Endothelial cell (in vitro differentiated cells): ENCODE data around the gene SERPINE2. TPM values are rescaled to one million over a fixed set of nuclear protein-coding genes. Genes with fewer than 3 reads are reported as not detected.

Experiments
- DNase-seq: peaks from one replicate; pipeline ENCODE4 v3.0.0; 2021; ENCODE audit warnings: low spot score
- H3K27ac Mint-ChIP-seq: one replicate; pipeline ENCODE4 v1.8.0; 2021; ENCODE audit warnings: mixed read lengths, inconsistent platforms; ENCODE audit not compliant: unreplicated experiment
- H3K27me3 Mint-ChIP-seq: one replicate; pipeline ENCODE4 v1.8.0; 2021; ENCODE audit warnings: mild to moderate bottlenecking, moderate library complexity, mixed read lengths, inconsistent platforms; ENCODE audit not compliant: unreplicated experiment
- H3K36me3 Mint-ChIP-seq: one replicate; pipeline ENCODE4 v1.8.0; 2021; ENCODE audit warnings: mild to moderate bottlenecking, low read depth, mixed read lengths, inconsistent platforms; ENCODE audit not compliant: unreplicated experiment
- H3K4me1 Mint-ChIP-seq: one replicate; pipeline ENCODE4 v1.8.0; 2021; ENCODE audit warnings: mild to moderate bottlenecking, mixed read lengths, inconsistent platforms; ENCODE audit not compliant: unreplicated experiment
- H3K4me3 Mint-ChIP-seq: one replicate; pipeline ENCODE4 v1.8.0; 2021; ENCODE audit warnings: mild to moderate bottlenecking, mixed read lengths, inconsistent platforms; ENCODE audit not compliant: unreplicated experiment
- H3K9me3 Mint-ChIP-seq: one replicate; pipeline ENCODE4 v1.8.0; 2021; ENCODE audit warnings: mixed read lengths, inconsistent platforms; ENCODE audit not compliant: unreplicated experiment
- CTCF ChIP-seq: fragments of 200-600 bp; sonication (generic); IDR thresholded peaks from one replicate; pipeline ENCODE4 v1.5.0; 2021; ENCODE audit warnings: antibody characterized with exemption; ENCODE audit not compliant: unreplicated experiment
- total RNA-seq: library from RNA; stranded (reverse); fragmentation: NEBNext Ultra II Directional; extraction: Animal tissue kit (Norgen Biotek cat#: 25700); gene quantifications from one replicate; pipeline ENCODE4 v1.2.1, GENCODE V29; 2021; ENCODE audit not compliant: unreplicated experiment

Gene SERPINE2
- total RNA-seq, 1 donor from 2014 or later: 40.4 TPM

DNA sequence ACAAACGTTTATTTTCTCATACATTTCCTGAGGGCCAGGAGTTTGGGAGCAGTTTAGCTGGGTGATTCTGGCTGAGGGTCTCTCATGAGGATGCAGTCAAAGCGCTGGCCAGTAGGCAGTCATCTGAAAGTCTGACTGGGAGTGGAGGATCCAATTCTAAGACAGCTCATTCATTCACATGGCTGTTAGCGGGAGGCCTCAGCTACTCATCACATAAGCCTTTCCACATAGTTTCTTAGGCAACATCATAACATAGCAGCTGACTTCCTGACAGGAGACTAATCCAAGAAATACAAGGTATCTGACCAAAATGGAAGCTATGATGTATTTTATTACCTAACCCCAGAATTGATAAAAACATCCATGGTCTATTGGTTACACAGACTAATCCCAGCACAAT is 84.7 kb downstream of the SERPINE2 start:
- DNase-seq: no peak
- TF ChIP-seq CTCF: no peak
- Mint-ChIP-seq H3K9me3 (no peaks in the 10 kb centered on the region), H3K4me1 (peaks cover 16% of the 10 kb centered on the region), H3K27me3 (peaks cover 2% of the 10 kb centered on the region), H3K27ac (no peak overlapping the region), H3K36me3 (no peaks in the 10 kb centered on the region), H3K4me3 (no peak overlapping the region)

- H3K27me3 Mint-ChIP-seq: peaks cover 3% of the 10 kb centered on the region
- no peak overlapping the region for H3K4me3 Mint-ChIP-seq
- no peak for TF ChIP-seq CTCF
- DNase-seq: no peak
- H3K27ac Mint-ChIP-seq: peak overlapping the region; percentile 22
- H3K4me1 Mint-ChIP-seq: peaks cover 16% of the 10 kb centered on the region
- no peaks in the 10 kb centered on the region for H3K36me3 Mint-ChIP-seq
- H3K9me3 Mint-ChIP-seq: no peaks in the 10 kb centered on the region
These were observed 86.7 kb downstream of the SERPINE2 start for GRCh38 chr2:223952280-223952968.

GRCh38 chr2:223950448-223951347 is 88.4 kb downstream of the SERPINE2 start:
- peaks cover 16% of the 10 kb centered on the region for H3K4me1 Mint-ChIP-seq
- DNase-seq: no peak

GRCh38 chr2:223949241-223949840 is 89.7 kb downstream of the SERPINE2 start:
- TF ChIP-seq CTCF: no peak
- Mint-ChIP-seq H3K9me3 (no peaks in the 10 kb centered on the region), H3K4me1 (peaks cover 16% of the 10 kb centered on the region), H3K4me3 (no peak overlapping the region), H3K27me3 (peaks cover 6% of the 10 kb centered on the region), H3K36me3 (no peaks in the 10 kb centered on the region), H3K27ac (no peak overlapping the region)
- DNase-seq: no peak

More at GRCh38 chr2:223950448-223951347, 88.4 kb downstream of the SERPINE2 start:
- Mint-ChIP-seq H3K9me3 (no peaks in the 10 kb centered on the region), H3K36me3 (no peaks in the 10 kb centered on the region), H3K27me3 (peaks cover 7% of the 10 kb centered on the region), H3K27ac (peak overlapping the region; percentile 64), H3K4me3 (no peak overlapping the region)
- TF ChIP-seq CTCF: no peak
